H9 (cell line): ENCODE results near the gene TMEM253. TPM values are rescaled to one million over a fixed set of nuclear protein-coding genes. Genes with fewer than 3 reads are reported as not detected.
A peak's percentile ranks its signal among the peaks of the same experiment; 100 is the strongest.

ENCODE experiments used
- DNase-seq: peaks from one replicate; pipeline ENCODE4 v3.0.0-alpha.2; 2017
- H2AFZ ChIP-seq: one replicate; pipeline ENCODE4 v1.6.1; 2013; ENCODE audit warnings: mild to moderate bottlenecking, low read length, control low read depth, moderate library complexity
- H2AK5ac ChIP-seq: 2 replicates; pipeline ENCODE4 v1.6.1; 2013; ENCODE audit warnings: low read length, control low read depth, mixed read lengths; ENCODE audit not compliant: insufficient read length
- H2BK120ac ChIP-seq: one replicate; pipeline ENCODE4 v1.6.1; 2013; ENCODE audit warnings: low read depth, mild to moderate bottlenecking, low read length, control low read depth, inconsistent platforms; ENCODE audit not compliant: poor library complexity, severe bottlenecking
- H2BK12ac ChIP-seq: 2 replicates; pipeline ENCODE4 v1.6.1; 2013; ENCODE audit warnings: low read length, control low read depth, mixed read lengths, low read depth; ENCODE audit not compliant: insufficient read length
- H2BK15ac ChIP-seq: 2 replicates; pipeline ENCODE4 v1.6.1; 2013; ENCODE audit warnings: low read depth, low read length, control low read depth
- H2BK20ac ChIP-seq: one replicate; pipeline ENCODE4 v1.6.1; 2013; ENCODE audit warnings: low read depth, mild to moderate bottlenecking, low read length, control low read depth, inconsistent platforms; ENCODE audit not compliant: poor library complexity, severe bottlenecking
- H2BK5ac ChIP-seq: 2 replicates; pipeline ENCODE4 v1.6.1; 2013; ENCODE audit warnings: low read length, control low read depth, mixed read lengths; ENCODE audit not compliant: insufficient read length
- H3K14ac ChIP-seq: 2 replicates; pipeline ENCODE4 v1.6.1; 2013; ENCODE audit warnings: low read length, control low read depth; ENCODE audit not compliant: insufficient read depth
- H3K18ac ChIP-seq: 2 replicates; pipeline ENCODE4 v1.6.1; 2013; ENCODE audit warnings: low read depth, mild to moderate bottlenecking, mixed read lengths, low read length, control low read depth; ENCODE audit not compliant: insufficient read length
- H3K23ac ChIP-seq: 2 replicates; pipeline ENCODE4 v1.6.1; 2013; ENCODE audit warnings: low read length, control low read depth, mixed read lengths, low read depth; ENCODE audit not compliant: insufficient read length
- H3K23me2 ChIP-seq: 2 replicates; pipeline ENCODE4 v1.6.1; 2013; ENCODE audit warnings: low read depth, mild to moderate bottlenecking, mixed read lengths, low read length, control low read depth; ENCODE audit not compliant: insufficient read length, poor library complexity, severe bottlenecking
- H3K27ac ChIP-seq: 2 replicates; pipeline ENCODE4 v1.5.1; 2013; ENCODE audit warnings: low read length, control low read depth, mixed read lengths, low read depth; ENCODE audit not compliant: insufficient read length
- H3K27me3 ChIP-seq: 2 replicates; pipeline ENCODE4 v1.6.1; 2013; ENCODE audit warnings: low read length, control low read depth, inconsistent platforms; ENCODE audit not compliant: insufficient read depth
- H3K4ac ChIP-seq: 2 replicates; pipeline ENCODE4 v1.6.1; 2013; ENCODE audit warnings: low read depth, mild to moderate bottlenecking, control low read depth, inconsistent platforms, low read length, moderate library complexity
- H3K4me1 ChIP-seq: 2 replicates; pipeline ENCODE4 v1.6.1; 2013; ENCODE audit warnings: low read length, control low read depth, inconsistent platforms; ENCODE audit not compliant: insufficient read depth
- H3K4me2 ChIP-seq: 2 replicates; pipeline ENCODE4 v1.6.1; 2013; ENCODE audit warnings: low read length, control low read depth, mixed read lengths; ENCODE audit not compliant: insufficient read length, insufficient read depth
- H3K56ac ChIP-seq: 2 replicates; pipeline ENCODE4 v1.6.1; 2013; ENCODE audit warnings: low read depth, mild to moderate bottlenecking, mixed read lengths, low read length, control low read depth; ENCODE audit not compliant: insufficient read length
- H3K79me1 ChIP-seq: 2 replicates; pipeline ENCODE4 v1.6.1; 2013; ENCODE audit warnings: low read depth, mild to moderate bottlenecking, moderate library complexity, low read length, control low read depth, inconsistent platforms; ENCODE audit not compliant: insufficient read depth, poor library complexity, severe bottlenecking
- H3K79me2 ChIP-seq: 2 replicates; pipeline ENCODE4 v1.6.1; 2013; ENCODE audit warnings: low read length, control low read depth, inconsistent platforms; ENCODE audit not compliant: insufficient read depth
- H3K9ac ChIP-seq: 2 replicates; pipeline ENCODE4 v1.6.1; 2013; ENCODE audit warnings: low read length, control low read depth, mixed read lengths; ENCODE audit not compliant: insufficient read length; ENCODE audit errors: extremely low read depth
- H3K9me3 ChIP-seq: one replicate; pipeline ENCODE4 v1.6.1; 2013; ENCODE audit warnings: low read depth, low read length, inconsistent platforms; ENCODE audit not compliant: control insufficient read depth
- H3T11ph ChIP-seq: one replicate; pipeline ENCODE4 v1.6.1; 2013; ENCODE audit warnings: mild to moderate bottlenecking, low read length, control low read depth, inconsistent platforms
- H4K20me1 ChIP-seq: one replicate; pipeline ENCODE4 v1.6.1; 2013; ENCODE audit not compliant: control insufficient read depth, insufficient read length, insufficient read depth
- H4K5ac ChIP-seq: 2 replicates; pipeline ENCODE4 v1.6.1; 2013; ENCODE audit warnings: low read depth, mild to moderate bottlenecking, mixed read lengths, low read length, control low read depth; ENCODE audit not compliant: insufficient read length
- H4K8ac ChIP-seq: replicated peaks from 2 replicates; pipeline ENCODE4 v1.6.1; 2013; ENCODE audit warnings: low read length, control low read depth, mixed read lengths, low read depth; ENCODE audit not compliant: insufficient read length
- H4K91ac ChIP-seq: 2 replicates; pipeline ENCODE4 v1.6.1; 2013; ENCODE audit warnings: low read depth, mild to moderate bottlenecking, moderate library complexity, mixed read lengths, low read length, control low read depth; ENCODE audit not compliant: insufficient read length
- H3K27ac Mint-ChIP-seq, 3 experiments: 2 replicates in 2 of 3; 3 replicates in 1 of 3; pipeline ENCODE4 v1.8.0; 2020 to 2021; ENCODE audit warnings: mixed read lengths in 3 of 3, mild to moderate bottlenecking in 1 of 3, moderate library complexity in 1 of 3
- H3K27me3 Mint-ChIP-seq: 2 replicates; pipeline ENCODE4 v1.8.0; 2021; ENCODE audit warnings: low read depth, mild to moderate bottlenecking, moderate library complexity, mixed read lengths
- H3K36me3 Mint-ChIP-seq, 3 experiments: 2 replicates in 2 of 3; 3 replicates in 1 of 3; pipeline ENCODE4 v1.8.0; 2020 to 2021; ENCODE audit warnings: low read depth in 3 of 3, mixed read lengths in 3 of 3; ENCODE audit not compliant: insufficient read depth in 1 of 3
- H3K4me1 Mint-ChIP-seq, 2 experiments: 2 replicates each; pipeline ENCODE4 v1.8.0; 2020; ENCODE audit warnings: mixed read lengths in 2 of 2
- H3K4me3 Mint-ChIP-seq, 2 experiments: 2 replicates in 1 of 2; 3 replicates in 1 of 2; pipeline ENCODE4 v1.8.0; 2020 to 2021; ENCODE audit warnings: mild to moderate bottlenecking in 2 of 2, mixed read lengths in 2 of 2, moderate library complexity in 1 of 2
- H3K9me3 Mint-ChIP-seq, 2 experiments: 2 replicates in 1 of 2; 3 replicates in 1 of 2; pipeline ENCODE4 v1.8.0; 2020; ENCODE audit warnings: mild to moderate bottlenecking in 2 of 2, mixed read lengths in 2 of 2, moderate library complexity in 1 of 2
- WGBS: extraction: QIAGEN DNeasy Blood & Tissue Kit; methylation state at CpG from one replicate; pipeline ENCODE4 v1.1.7; 2013; ENCODE audit warnings: missing lambda C conversion rate, low lambda C conversion rate, mixed read lengths; ENCODE audit not compliant: insufficient read length; ENCODE audit errors: extremely low coverage; 5-methylcytosine and 5-hydroxymethylcytosine counted together
- total RNA-seq: library from RNA; stranded (reverse); gene quantifications from 2 replicates; pipeline ENCODE4 v1.2.1, GENCODE V29; 2021
- TF ChIP-seq, protein P1 (sequence below): fragments of 200-600 bp; sonication (generic); conservative IDR thresholded peaks from 3 replicates; pipeline ENCODE4 v1.8.0; 2021; ENCODE audit warnings: antibody characterized with exemption, mild to moderate bottlenecking

TMEM253 gene
- total RNA-seq, 1 experiment from 2014 or later = 2.2 TPM

GRCh38 chr14:21071225-21072030 lies 29.4 kb upstream of the TMEM253 start:
- Histone ChIP-seq H2BK5ac (no peak overlapping the region), H3K23ac (no peak overlapping the region), H3K27ac (no peak overlapping the region), H2BK15ac (no peak overlapping the region), H2BK120ac (no peak overlapping the region), H4K91ac (no peak overlapping the region), H3K4ac (no peak overlapping the region), H3K79me2 (no peaks in the 10 kb centered on the region), H4K8ac (no peak overlapping the region), H3K79me1 (no peaks in the 10 kb centered on the region), H4K5ac (no peak overlapping the region), H3T11ph (no peak overlapping the region), H3K4me1 (peaks cover 4% of the 10 kb centered on the region; the same call in 1 of the 2 replicates), H3K18ac (peak overlapping the region; percentile 31), H2AFZ (no peak overlapping the region), H3K9ac (peak overlapping the region; percentile 39), H2AK5ac (no peak overlapping the region), H3K14ac (peak overlapping the region; percentile 49; the same call in 1 of the 2 replicates), H2BK12ac (no peak overlapping the region), H3K23me2 (peaks cover 31% of the 10 kb centered on the region), H3K56ac (no peak overlapping the region), H2BK20ac (no peak overlapping the region), H3K27me3 (no peaks in the 10 kb centered on the region), H3K9me3 (no peaks in the 10 kb centered on the region), H4K20me1 (no peaks in the 10 kb centered on the region), H3K4me2 (peak overlapping the region; percentile 76)
- H3K4me1 Mint-ChIP-seq = peaks cover 26 to 30% of the 10 kb centered on the region in 2 experiments
- peaks cover 16% of the 10 kb centered on the region for H3K27me3 Mint-ChIP-seq
- no peaks in the 10 kb centered on the region for H3K9me3 Mint-ChIP-seq
- TF ChIP-seq, protein P1, sequence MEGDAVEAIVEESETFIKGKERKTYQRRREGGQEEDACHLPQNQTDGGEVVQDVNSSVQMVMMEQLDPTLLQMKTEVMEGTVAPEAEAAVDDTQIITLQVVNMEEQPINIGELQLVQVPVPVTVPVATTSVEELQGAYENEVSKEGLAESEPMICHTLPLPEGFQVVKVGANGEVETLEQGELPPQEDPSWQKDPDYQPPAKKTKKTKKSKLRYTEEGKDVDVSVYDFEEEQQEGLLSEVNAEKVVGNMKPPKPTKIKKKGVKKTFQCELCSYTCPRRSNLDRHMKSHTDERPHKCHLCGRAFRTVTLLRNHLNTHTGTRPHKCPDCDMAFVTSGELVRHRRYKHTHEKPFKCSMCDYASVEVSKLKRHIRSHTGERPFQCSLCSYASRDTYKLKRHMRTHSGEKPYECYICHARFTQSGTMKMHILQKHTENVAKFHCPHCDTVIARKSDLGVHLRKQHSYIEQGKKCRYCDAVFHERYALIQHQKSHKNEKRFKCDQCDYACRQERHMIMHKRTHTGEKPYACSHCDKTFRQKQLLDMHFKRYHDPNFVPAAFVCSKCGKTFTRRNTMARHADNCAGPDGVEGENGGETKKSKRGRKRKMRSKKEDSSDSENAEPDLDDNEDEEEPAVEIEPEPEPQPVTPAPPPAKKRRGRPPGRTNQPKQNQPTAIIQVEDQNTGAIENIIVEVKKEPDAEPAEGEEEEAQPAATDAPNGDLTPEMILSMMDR = 0 out of 3 replicates have a peak, but pooled peaks have one; percentile 7
- peaks cover 29 to 43% (median 37%) of the 10 kb centered on the region in 3 experiments for H3K36me3 Mint-ChIP-seq
- H3K27ac Mint-ChIP-seq = peak overlapping the region; percentile 95 to 98 (median 95)
- peak overlapping the region; percentile 88 to 96 for H3K4me3 Mint-ChIP-seq
- DNase-seq = peak; percentile 92
- WGBS = no CpG with 5 or more reads among the region's 37 CpGs
